Measurements from ENCODE around the gene HBA2.

Gene HBA2

GRCh38 chr16:189604-190186 lies 17.0 kb downstream of the HBA2 start:
- Histone ChIP-seq H3K79me2 (ENCODE audit: insufficient read depth, low read length) (no peaks in the 10 kb centered on the region), H3K36me3 (ENCODE audit: low read length) (no peaks in the 10 kb centered on the region), H3K4me2 (ENCODE audit: low read depth, low read length, poor library complexity, severe bottlenecking) (no peak overlapping the region), H3F3A (ENCODE audit: insufficient read depth) (no peaks in the 10 kb centered on the region), H3K27me3 (ENCODE audit: low read length) (no peaks in the 10 kb centered on the region), H3K9ac (ENCODE audit: low read length) (no peak overlapping the region), H3K9me3 (ENCODE audit: insufficient read depth, low read length) (no peaks in the 10 kb centered on the region), H3K9me2 (replicated peaks; ENCODE audit: insufficient read depth, low read length) (no peaks in the 10 kb centered on the region), H3K4me3 (ENCODE audit: insufficient read depth, low read length, poor library complexity, severe bottlenecking) (no peak overlapping the region), H2AFZ (ENCODE audit: low read depth, low read length, severe bottlenecking) (no peak overlapping the region), H3K27ac (ENCODE audit: low read depth, low read length) (no peak overlapping the region), H4K20me1 (ENCODE audit: low read depth, low read length) (no peaks in the 10 kb centered on the region)
- no peak for TF ChIP-seq EZH2phosphoT487 (conservative IDR thresholded peaks at IDR 0.05; ENCODE audit: low read length)
- TF ChIP-seq CTCF (IDR thresholded peaks at IDR 0.05; ENCODE audit: insufficient read depth, low read length, poor library complexity, severe bottlenecking), result no peak

- H4K20me1 ChIP-seq (ENCODE audit: low read depth, low read length), result no peaks in the 10 kb centered on the region
- H3K27ac ChIP-seq (ENCODE audit: low read depth, low read length), result no peak overlapping the region
- no peak overlapping the region for H3K9ac ChIP-seq (ENCODE audit: low read length)
- no peaks in the 10 kb centered on the region for H3K27me3 ChIP-seq (ENCODE audit: low read length)
- H3K4me3 ChIP-seq (ENCODE audit: insufficient read depth, low read length, poor library complexity, severe bottlenecking), result no peak overlapping the region
- H3F3A ChIP-seq (ENCODE audit: insufficient read depth), result no peaks in the 10 kb centered on the region
- H2AFZ ChIP-seq (ENCODE audit: low read depth, low read length, severe bottlenecking), result no peak overlapping the region
- H3K4me2 ChIP-seq (ENCODE audit: low read depth, low read length, poor library complexity, severe bottlenecking), result no peak overlapping the region
- H3K9me3 ChIP-seq (ENCODE audit: insufficient read depth, low read length), result no peaks in the 10 kb centered on the region
- no peaks in the 10 kb centered on the region for H3K79me2 ChIP-seq (ENCODE audit: insufficient read depth, low read length)
- no peak for TF ChIP-seq EZH2phosphoT487 (conservative IDR thresholded peaks at IDR 0.05; ENCODE audit: low read length)
- TF ChIP-seq CTCF (IDR thresholded peaks at IDR 0.05; ENCODE audit: insufficient read depth, low read length, poor library complexity, severe bottlenecking), result no peak
- H3K36me3 ChIP-seq (ENCODE audit: low read length), result no peaks in the 10 kb centered on the region
- H3K9me2 ChIP-seq (replicated peaks; ENCODE audit: insufficient read depth, low read length), result no peaks in the 10 kb centered on the region
These were observed 19.2 kb downstream of the HBA2 start for GRCh38 chr16:191831-192230.

GRCh38 chr16:192686-193085 lies 20.0 kb downstream of the HBA2 start:
- TF ChIP-seq EZH2phosphoT487 (conservative IDR thresholded peaks at IDR 0.05; ENCODE audit: low read length) (no peak), CTCF (IDR thresholded peaks at IDR 0.05; ENCODE audit: insufficient read depth, low read length, poor library complexity, severe bottlenecking) (no peak)
- Histone ChIP-seq H3K79me2 (ENCODE audit: insufficient read depth, low read length) (no peaks in the 10 kb centered on the region), H3K9ac (ENCODE audit: low read length) (no peak overlapping the region), H3K9me3 (ENCODE audit: insufficient read depth, low read length) (no peaks in the 10 kb centered on the region), H3K27ac (ENCODE audit: low read depth, low read length) (no peak overlapping the region), H3K27me3 (ENCODE audit: low read length) (no peaks in the 10 kb centered on the region), H3K4me3 (ENCODE audit: insufficient read depth, low read length, poor library complexity, severe bottlenecking) (no peak overlapping the region), H2AFZ (ENCODE audit: low read depth, low read length, severe bottlenecking) (no peak overlapping the region), H3F3A (ENCODE audit: insufficient read depth) (no peaks in the 10 kb centered on the region), H3K9me2 (replicated peaks; ENCODE audit: insufficient read depth, low read length) (no peaks in the 10 kb centered on the region), H3K36me3 (ENCODE audit: low read length) (no peaks in the 10 kb centered on the region), H4K20me1 (ENCODE audit: low read depth, low read length) (no peaks in the 10 kb centered on the region), H3K4me2 (ENCODE audit: low read depth, low read length, poor library complexity, severe bottlenecking) (no peak overlapping the region)
